ENCODE measurements around the gene KCNMA1.
"Not testable (repeated sequence)": the region's sequence is repeated elsewhere in the genome, so short reads cannot be mapped to it uniquely, and the experiment has no call there.

KCNMA1 gene

GRCh38 chr10:77574438-77574837 lies 63.2 kb downstream of the KCNMA1 start:
- no peaks in the 10 kb centered on the region for H3K9me3 ChIP-seq (ENCODE audit: control insufficient read depth, insufficient read depth, low read length)
- DNase-seq (ENCODE audit: low read depth, low spot score) = no peak
- H3K4me3 ChIP-seq (ENCODE audit: low read length) = no peak overlapping the region
- no peaks in the 10 kb centered on the region; the same call in 1 of the 2 replicates for H3K4me1 ChIP-seq (ENCODE audit: control insufficient read depth, insufficient read depth, low read length)
- no CpG with 5 or more reads among the region's 3 CpGs for WGBS (ENCODE audit: insufficient coverage, insufficient read length)
- no peaks in the 10 kb centered on the region for H3K36me3 ChIP-seq (ENCODE audit: control insufficient read depth, insufficient read depth, low read length)
- H3K27ac ChIP-seq (ENCODE audit: low read length) = no peak overlapping the region
- no peaks in the 10 kb centered on the region for H3K27me3 ChIP-seq (ENCODE audit: control insufficient read depth, insufficient read depth, low read length)

GRCh38 chr10:77572520-77572919 lies 65.1 kb downstream of the KCNMA1 start:
- WGBS (ENCODE audit: insufficient coverage, insufficient read length) = no CpG with 5 or more reads among the region's 4 CpGs

DNA sequence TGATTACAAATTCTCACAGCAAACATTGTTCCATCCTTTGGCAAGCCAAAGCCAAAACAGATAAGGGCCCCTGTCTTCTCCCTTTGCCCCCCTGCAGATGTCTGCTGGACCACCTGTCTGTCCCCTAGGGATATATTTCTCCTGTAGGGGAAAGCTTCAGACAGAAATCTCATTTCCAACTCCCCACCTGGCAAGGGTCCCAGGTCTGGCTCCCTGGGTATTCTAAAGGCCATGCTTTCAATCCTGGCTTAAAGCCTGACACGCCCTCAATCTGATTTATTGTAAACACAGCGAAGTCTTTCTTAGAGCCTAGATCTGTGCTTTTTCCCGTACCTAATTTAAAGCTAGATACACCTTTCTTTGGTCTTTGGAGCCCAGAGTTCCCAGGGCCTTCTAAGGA lies 66.1 kb downstream of the KCNMA1 start:
- H3K36me3 ChIP-seq (ENCODE audit: control insufficient read depth, insufficient read depth, low read length) = no peaks in the 10 kb centered on the region
- no peak for DNase-seq (ENCODE audit: low read depth, low spot score)
- no peak overlapping the region for H3K4me3 ChIP-seq (ENCODE audit: low read length)
- no CpG with 5 or more reads among the region's 3 CpGs for WGBS (ENCODE audit: insufficient coverage, insufficient read length)
- no peak overlapping the region for H3K27ac ChIP-seq (ENCODE audit: low read length)
- H3K27me3 ChIP-seq (ENCODE audit: control insufficient read depth, insufficient read depth, low read length) = no peaks in the 10 kb centered on the region
- H3K4me1 ChIP-seq (ENCODE audit: control insufficient read depth, insufficient read depth, low read length) = no peaks in the 10 kb centered on the region; the same call in 1 of the 2 replicates
- H3K9me3 ChIP-seq (ENCODE audit: control insufficient read depth, insufficient read depth, low read length) = no peaks in the 10 kb centered on the region

More at GRCh38 chr10:77572520-77572919, 65.1 kb downstream of the KCNMA1 start:
- not testable (repeated sequence) for DNase-seq (ENCODE audit: low read depth, low spot score); H3K27me3 ChIP-seq (ENCODE audit: control insufficient read depth, insufficient read depth, low read length); H3K9me3 ChIP-seq (ENCODE audit: control insufficient read depth, insufficient read depth, low read length); H3K36me3 ChIP-seq (ENCODE audit: control insufficient read depth, insufficient read depth, low read length); H3K27ac ChIP-seq (ENCODE audit: low read length); H3K4me1 ChIP-seq (ENCODE audit: control insufficient read depth, insufficient read depth, low read length); H3K4me3 ChIP-seq (ENCODE audit: low read length)

GRCh38 chr10:77566914-77567566 lies 70.6 kb downstream of the KCNMA1 start:
- Histone ChIP-seq H3K36me3 (ENCODE audit: control insufficient read depth, insufficient read depth, low read length) (no peaks in the 10 kb centered on the region), H3K9me3 (ENCODE audit: control insufficient read depth, insufficient read depth, low read length) (no peaks in the 10 kb centered on the region), H3K4me3 (ENCODE audit: low read length) (no peak overlapping the region), H3K4me1 (ENCODE audit: control insufficient read depth, insufficient read depth, low read length) (peaks cover 9% of the 10 kb centered on the region), H3K27me3 (ENCODE audit: control insufficient read depth, insufficient read depth, low read length) (no peaks in the 10 kb centered on the region), H3K27ac (ENCODE audit: low read length) (no peak overlapping the region)
- DNase-seq (ENCODE audit: low read depth, low spot score) = no peak
- no CpG with 5 or more reads among the region's 13 CpGs for WGBS (ENCODE audit: insufficient coverage, insufficient read length)

- WGBS (ENCODE audit: insufficient coverage, insufficient read length) = no CpG with 5 or more reads among the region's 6 CpGs
- Histone ChIP-seq H3K27me3 (ENCODE audit: control insufficient read depth, insufficient read depth, low read length) (no peaks in the 10 kb centered on the region), H3K27ac (ENCODE audit: low read length) (no peak overlapping the region), H3K36me3 (ENCODE audit: control insufficient read depth, insufficient read depth, low read length) (no peaks in the 10 kb centered on the region), H3K4me1 (ENCODE audit: control insufficient read depth, insufficient read depth, low read length) (peaks cover 9% of the 10 kb centered on the region), H3K9me3 (ENCODE audit: control insufficient read depth, insufficient read depth, low read length) (no peaks in the 10 kb centered on the region), H3K4me3 (ENCODE audit: low read length) (no peak overlapping the region)
- no peak for DNase-seq (ENCODE audit: low read depth, low spot score)
Observed at GRCh38 chr10:77566236-77566635, 71.4 kb downstream of the KCNMA1 start.

DNA sequence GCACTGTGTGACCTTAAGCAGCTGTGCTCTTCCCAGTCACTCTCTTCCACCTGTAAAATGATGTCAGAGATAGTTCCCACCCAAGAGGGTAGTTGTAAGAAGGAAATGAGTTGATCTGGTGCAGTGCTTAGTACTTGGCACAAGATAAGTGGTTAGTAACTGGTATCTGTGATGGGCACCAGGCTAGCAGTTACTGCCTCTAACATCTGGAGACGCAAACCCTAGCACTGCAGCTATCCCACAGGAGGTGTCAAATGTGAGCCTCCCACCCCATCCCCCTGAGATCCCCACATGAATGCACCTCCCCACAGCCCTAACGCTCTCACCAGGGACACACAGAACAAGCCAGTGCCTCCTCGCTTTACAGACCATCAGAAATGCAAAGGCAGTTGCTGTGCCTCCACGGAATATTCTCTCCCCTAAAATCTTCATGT lies 72.0 kb downstream of the KCNMA1 start:
- no peak for DNase-seq (ENCODE audit: low read depth, low spot score)
- no peak overlapping the region for H3K4me3 ChIP-seq (ENCODE audit: low read length)
- no peaks in the 10 kb centered on the region for H3K36me3 ChIP-seq (ENCODE audit: control insufficient read depth, insufficient read depth, low read length)
- no peaks in the 10 kb centered on the region for H3K9me3 ChIP-seq (ENCODE audit: control insufficient read depth, insufficient read depth, low read length)
- H3K27me3 ChIP-seq (ENCODE audit: control insufficient read depth, insufficient read depth, low read length) = no peaks in the 10 kb centered on the region
- WGBS (ENCODE audit: insufficient coverage, insufficient read length) = no CpG with 5 or more reads among the region's 4 CpGs
- peaks cover 9% of the 10 kb centered on the region for H3K4me1 ChIP-seq (ENCODE audit: control insufficient read depth, insufficient read depth, low read length)
- no peak overlapping the region for H3K27ac ChIP-seq (ENCODE audit: low read length)

DNA sequence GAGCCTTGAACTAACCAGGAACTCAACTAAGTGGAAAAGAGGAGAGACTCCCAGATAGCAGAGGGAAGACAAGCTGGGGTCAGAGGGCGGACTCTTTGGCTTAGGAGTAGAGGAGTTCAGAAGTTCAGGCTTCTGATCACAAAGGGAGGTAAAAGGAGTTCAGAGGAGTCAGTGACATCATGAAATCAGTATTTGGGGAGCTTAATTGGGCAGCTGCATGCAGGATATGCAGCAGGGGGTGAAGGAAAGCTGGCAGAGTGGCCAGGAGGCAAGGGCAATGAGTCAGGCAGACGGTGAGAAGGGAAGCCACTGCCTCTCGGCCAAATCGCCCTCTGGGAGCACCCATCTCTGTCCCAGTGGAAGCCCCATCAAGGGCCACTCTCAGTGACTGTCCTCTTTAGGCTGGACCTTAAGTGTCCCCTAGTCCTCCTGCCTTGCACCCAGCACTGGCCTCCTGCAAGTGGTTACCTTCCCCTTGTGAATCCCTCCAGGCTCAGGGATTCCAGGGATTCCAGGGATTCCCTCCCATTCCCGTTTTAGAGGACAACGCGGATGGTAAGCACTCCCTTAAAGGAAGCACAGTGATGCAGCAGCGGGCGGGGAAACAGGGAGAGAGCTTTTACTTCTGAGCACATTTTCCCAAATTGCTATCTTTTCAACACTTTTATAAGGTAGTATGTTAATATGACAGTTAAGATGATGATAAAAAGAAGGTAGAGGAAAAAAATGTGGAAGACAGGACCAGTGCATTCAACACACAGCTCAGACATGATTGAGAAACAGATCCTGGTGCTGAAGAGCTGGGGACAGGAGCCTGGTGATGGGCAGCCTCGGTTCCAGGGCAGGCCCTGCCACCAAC lies 72.6 kb downstream of the KCNMA1 start:
- DNase-seq (ENCODE audit: low read depth, low spot score) = peak; percentile 72
- no peaks in the 10 kb centered on the region for H3K9me3 ChIP-seq (ENCODE audit: control insufficient read depth, insufficient read depth, low read length)
- H3K4me3 ChIP-seq (ENCODE audit: low read length) = no peak overlapping the region
- H3K36me3 ChIP-seq (ENCODE audit: control insufficient read depth, insufficient read depth, low read length) = no peaks in the 10 kb centered on the region
- H3K4me1 ChIP-seq (ENCODE audit: control insufficient read depth, insufficient read depth, low read length) = peaks cover 9% of the 10 kb centered on the region
- no peaks in the 10 kb centered on the region for H3K27me3 ChIP-seq (ENCODE audit: control insufficient read depth, insufficient read depth, low read length)
- no CpG with 5 or more reads among the region's 10 CpGs for WGBS (ENCODE audit: insufficient coverage, insufficient read length)
- no peak overlapping the region for H3K27ac ChIP-seq (ENCODE audit: low read length)

GRCh38 chr10:77563638-77564270 lies 73.9 kb downstream of the KCNMA1 start:
- H3K27ac ChIP-seq (ENCODE audit: low read length) = no peak overlapping the region
- no peaks in the 10 kb centered on the region for H3K36me3 ChIP-seq (ENCODE audit: control insufficient read depth, insufficient read depth, low read length)
- WGBS (ENCODE audit: insufficient coverage, insufficient read length) = no CpG with 5 or more reads among the region's 9 CpGs
- no peaks in the 10 kb centered on the region for H3K27me3 ChIP-seq (ENCODE audit: control insufficient read depth, insufficient read depth, low read length)
- H3K4me1 ChIP-seq (ENCODE audit: control insufficient read depth, insufficient read depth, low read length) = peaks cover 9% of the 10 kb centered on the region
- no peaks in the 10 kb centered on the region for H3K9me3 ChIP-seq (ENCODE audit: control insufficient read depth, insufficient read depth, low read length)
- H3K4me3 ChIP-seq (ENCODE audit: low read length) = no peak overlapping the region
- DNase-seq (ENCODE audit: low read depth, low spot score) = no peak

GRCh38 chr10:77562742-77563141 lies 74.9 kb downstream of the KCNMA1 start:
- Histone ChIP-seq H3K27me3 (ENCODE audit: control insufficient read depth, insufficient read depth, low read length) (no peaks in the 10 kb centered on the region), H3K4me3 (ENCODE audit: low read length) (no peak overlapping the region), H3K36me3 (ENCODE audit: control insufficient read depth, insufficient read depth, low read length) (no peaks in the 10 kb centered on the region), H3K27ac (ENCODE audit: low read length) (no peak overlapping the region), H3K9me3 (ENCODE audit: control insufficient read depth, insufficient read depth, low read length) (no peaks in the 10 kb centered on the region), H3K4me1 (ENCODE audit: control insufficient read depth, insufficient read depth, low read length) (peaks cover 9% of the 10 kb centered on the region)
- no peak for DNase-seq (ENCODE audit: low read depth, low spot score)
- no CpG with 5 or more reads among the region's 3 CpGs for WGBS (ENCODE audit: insufficient coverage, insufficient read length)

- Histone ChIP-seq H3K9me3 (ENCODE audit: control insufficient read depth, insufficient read depth, low read length) (no peaks in the 10 kb centered on the region), H3K27me3 (ENCODE audit: control insufficient read depth, insufficient read depth, low read length) (no peaks in the 10 kb centered on the region), H3K4me3 (ENCODE audit: low read length) (no peak overlapping the region), H3K36me3 (ENCODE audit: control insufficient read depth, insufficient read depth, low read length) (no peaks in the 10 kb centered on the region), H3K27ac (ENCODE audit: low read length) (no peak overlapping the region), H3K4me1 (ENCODE audit: control insufficient read depth, insufficient read depth, low read length) (peaks cover 9% of the 10 kb centered on the region)
- no peak for DNase-seq (ENCODE audit: low read depth, low spot score)
- WGBS (ENCODE audit: insufficient coverage, insufficient read length) = no CpG with 5 or more reads among the region's 3 CpGs
Observed at GRCh38 chr10:77561991-77562390, 75.6 kb downstream of the KCNMA1 start.

Data from iPS DF 6.9 (cell line).